Lung (tissue), 12 donors: Measurements from ENCODE around the gene ENKUR. TPM values are rescaled to one million over a fixed set of nuclear protein-coding genes. Genes with fewer than 3 reads are reported as not detected.
"Not testable (repeated sequence)": the region's sequence is repeated elsewhere in the genome, so short reads cannot be mapped to it uniquely, and the experiment has no call there.

Source experiments
- ATAC-seq: fragments of 200-7000 bp; cut with Tn5 transposase; one replicate; pipeline ENCODE4 v1.9.1; 2020; ENCODE audit warnings: moderate number of reproducible peaks; ENCODE audit not compliant: insufficient read depth, low FRiP score
- DNase-seq, 3 donors: peaks; one replicate each; pipeline ENCODE4 v3.0.0-alpha.2; 2013 to 2017
- H3K27ac ChIP-seq, 2 donors: one replicate each; pipeline ENCODE4 v1.5.1; 2013; ENCODE audit warnings: mild to moderate bottlenecking in 2 of 2, moderate library complexity in 2 of 2, control low read depth in 1 of 2, inconsistent platforms in 1 of 2, low read depth in 1 of 2, low read length in 1 of 2
- H3K27me3 ChIP-seq, 3 donors: one replicate each; pipeline ENCODE4 v1.5.1; 2013; ENCODE audit warnings: low read length in 2 of 3; ENCODE audit not compliant: control insufficient read depth in 3 of 3, insufficient read depth in 3 of 3
- H3K36me3 ChIP-seq, 4 donors: one replicate each; pipeline ENCODE4 v1.5.1; 2013; ENCODE audit warnings: low read length in 4 of 4, mild to moderate bottlenecking in 1 of 4, moderate library complexity in 1 of 4; ENCODE audit not compliant: control insufficient read depth in 4 of 4, insufficient read depth in 4 of 4
- H3K4me1 ChIP-seq, 5 donors: one replicate each; pipeline ENCODE4 v1.5.1; 2013; ENCODE audit warnings: low read length in 5 of 5, mild to moderate bottlenecking in 2 of 5, moderate library complexity in 1 of 5; ENCODE audit not compliant: control insufficient read depth in 5 of 5, insufficient read depth in 5 of 5
- H3K4me3 ChIP-seq: one replicate; pipeline ENCODE4 v1.5.1; 2013; ENCODE audit warnings: mild to moderate bottlenecking, control low read depth, moderate library complexity
- H3K9ac ChIP-seq, 2 donors: one replicate each; pipeline ENCODE4 v1.5.1; 2013; ENCODE audit warnings: low read length in 2 of 2, control low read depth in 1 of 2; ENCODE audit not compliant: insufficient read depth in 1 of 2
- H3K9me3 ChIP-seq, 4 donors: one replicate each; pipeline ENCODE4 v1.5.1; 2013; ENCODE audit warnings: low read length in 3 of 4, mild to moderate bottlenecking in 1 of 4, moderate library complexity in 1 of 4; ENCODE audit not compliant: control insufficient read depth in 4 of 4, insufficient read depth in 3 of 4
- CTCF ChIP-seq: IDR thresholded peaks from 2 replicates; pipeline ENCODE4 v1.5.1; 2012; ENCODE audit warnings: mild to moderate bottlenecking; ENCODE audit errors: control extremely low read depth, extremely low read depth
- WGBS, 2 donors: extraction: QIAGEN DNeasy Blood & Tissue Kit; methylation state at CpG; one replicate each; pipeline ENCODE4 v1.1.7; 2013; 5-methylcytosine and 5-hydroxymethylcytosine counted together
- polyA plus RNA-seq, 2 donors: library from polyadenylated mRNA; stranded (reverse); fragments of 200-250 nt; gene quantifications; one replicate each; pipeline ENCODE4 v1.2.1, GENCODE V29; 2013
- total RNA-seq, 2 donors: library from RNA; depleted of rRNA in 1 of 2; stranded (reverse); fragments of >200 nt in 1 of 2; gene quantifications; one replicate each; pipeline ENCODE4 v1.2.1, GENCODE V29; 2014 to 2021
- donor health status: control.
- donor health status: control.
- donor health status: Bipolar disorder and iron deficiency.
- donor health status: healthy.
- donor health status: DM: yes; HTN: yes; CAD: no.

Gene ENKUR
- total and polyA plus RNA-seq, 4 donors = 9.9 to 17.8 (median 12.8) TPM

- H3K36me3 ChIP-seq = no peaks in the 10 kb centered on the region
- 61 to 63% methylated on average over 4 of the region's 4 CpGs for WGBS, 2 donors
- TF ChIP-seq CTCF = no peak
- no peaks in the 10 kb centered on the region for H3K27me3 ChIP-seq
- H3K9ac ChIP-seq = peak overlapping the region in 1 of 2 donors; percentile 64
- H3K4me1 ChIP-seq = peaks cover 0 to 51% (median 5%) of the 10 kb centered on the region in 5 donors
- H3K4me3 ChIP-seq = no peak overlapping the region
- no peaks in the 10 kb centered on the region for H3K9me3 ChIP-seq
- DNase-seq (peak in 2 of 3 donors; percentile 93 to 95), ATAC-seq (peak; percentile 25)
- peak overlapping the region in 1 of 2 donors; percentile 53 for H3K27ac ChIP-seq
Observed at GRCh38 chr10:24958091-24958720, 57.8 kb downstream of the ENKUR start.

DNA sequence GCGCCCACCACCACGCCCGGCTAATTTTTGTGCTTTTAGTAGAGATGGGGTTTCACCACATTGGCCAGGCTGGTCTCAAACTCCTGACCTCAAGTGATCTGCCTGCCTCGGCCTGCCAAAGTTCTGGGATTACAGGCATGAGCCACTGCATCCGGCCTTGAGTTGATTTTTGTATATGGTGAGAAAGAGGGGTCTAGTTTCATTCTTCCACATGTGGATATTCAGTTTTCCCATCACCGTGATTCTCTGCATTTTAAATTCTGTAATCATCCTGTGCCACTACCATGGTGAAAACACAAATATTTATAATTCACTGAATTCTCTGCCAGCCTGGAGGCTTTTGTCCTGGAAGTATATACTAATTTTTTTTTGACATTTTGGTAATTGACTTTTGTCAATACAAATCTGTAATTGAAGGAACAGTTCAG lies 58.3 kb downstream of the ENKUR start:
- Histone ChIP-seq H3K4me1 (peaks cover 0 to 53% (median 5%) of the 10 kb centered on the region in 5 donors), H3K9ac (peak overlapping the region in 1 of 2 donors; percentile 51), H3K27ac (peak overlapping the region in 1 of 2 donors; percentile 50)
- ATAC-seq, H3K9me3 ChIP-seq, H3K27me3 ChIP-seq, H3K36me3 ChIP-seq, H3K4me3 ChIP-seq: not testable (repeated sequence)
- 85 to 86% methylated on average over 6 of the region's 6 CpGs for WGBS, 2 donors
- DNase-seq = peak; percentile 24 to 83 (median 61)

- Histone ChIP-seq H3K27ac (peak overlapping the region in 1 of 2 donors; percentile 10), H3K9ac (peak overlapping the region; percentile 43 to 75), H3K27me3 (no peaks in the 10 kb centered on the region), H3K9me3 (no peaks in the 10 kb centered on the region), H3K4me3 (no peak overlapping the region), H3K4me1 (peaks cover 0 to 47% (median 6%) of the 10 kb centered on the region in 5 donors), H3K36me3 (no peaks in the 10 kb centered on the region)
- no peak for TF ChIP-seq CTCF
- ATAC-seq = no peak
- DNase-seq = peak in 1 of 3 donors; percentile 41
- 86 to 89% methylated on average over 11 of the region's 11 CpGs for WGBS, 2 donors
Observed at GRCh38 chr10:24953675-24954074, 62.3 kb downstream of the ENKUR start.

DNA sequence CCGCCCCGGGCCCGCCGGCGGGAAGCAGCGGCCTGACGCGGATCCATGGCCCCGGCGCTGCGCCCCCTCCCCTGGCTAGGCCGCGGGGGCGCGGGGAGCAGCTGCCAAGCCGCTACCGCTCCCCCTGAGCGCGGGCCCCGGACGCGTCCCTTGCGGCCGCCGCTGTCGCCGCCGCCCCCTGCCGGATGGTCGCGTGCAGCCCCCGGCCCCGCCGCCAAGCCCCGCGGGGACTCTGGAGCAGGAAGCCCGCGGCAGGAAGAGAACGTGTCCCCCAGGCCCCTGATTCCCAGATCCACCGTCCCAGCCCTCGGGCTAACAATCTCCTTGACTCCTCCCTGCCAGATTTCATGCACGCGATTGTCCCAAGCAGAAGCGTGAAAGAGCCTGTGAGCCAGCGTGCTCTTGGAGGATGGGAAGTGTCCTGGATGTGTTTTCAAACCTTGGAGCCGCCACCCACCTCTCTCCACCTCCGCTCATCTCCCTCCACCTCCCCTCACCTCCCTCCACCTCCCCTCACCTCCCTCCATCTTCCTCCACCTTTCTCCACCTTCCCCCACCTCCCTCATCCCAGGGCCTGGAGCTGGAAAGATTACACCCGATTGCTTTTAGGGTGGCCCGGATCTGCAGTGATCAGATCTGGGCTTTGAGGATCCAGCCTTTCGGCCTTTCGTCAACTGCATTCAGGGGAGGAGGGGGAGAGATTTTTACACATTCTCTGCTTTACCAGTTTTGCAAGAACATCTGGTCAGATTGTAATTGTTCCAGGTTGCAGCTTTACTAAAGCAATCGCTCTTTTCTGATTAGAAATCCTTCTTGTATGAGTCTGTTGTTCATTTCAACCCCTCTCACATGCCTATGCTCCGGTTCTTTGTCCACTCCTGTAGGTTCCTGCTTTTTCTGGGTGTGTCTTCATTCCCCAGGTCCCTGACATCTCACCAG lies 63.0 kb downstream of the ENKUR start:
- Histone ChIP-seq H3K4me3 (peak overlapping the region; percentile 23), H3K27ac (peak overlapping the region; percentile 76 to 84), H3K36me3 (no peaks in the 10 kb centered on the region), H3K9me3 (no peaks in the 10 kb centered on the region), H3K4me1 (peaks cover 0 to 42% (median 6%) of the 10 kb centered on the region in 5 donors), H3K9ac (peak overlapping the region; percentile 43 to 77), H3K27me3 (no peaks in the 10 kb centered on the region)
- 8 to 17% methylated on average over 33 to 53 of the region's 53 CpGs for WGBS, 2 donors
- TF ChIP-seq CTCF = peak; percentile 12
- ATAC-seq = peak; percentile 30
- DNase-seq = peak; percentile 80 to 82 (median 81)
